Activated CD4-positive, alpha-beta T cell treated with anti-CD3 and anti-CD28 coated beads, Interleukin-2, amount 10 ng/mL, durations not matched to agents 7 days and 5 days (primary cell): ENCODE data around the gene AHSP. TPM values are rescaled to one million over a fixed set of nuclear protein-coding genes. Genes with fewer than 3 reads are reported as not detected.
"Not testable (repeated sequence)": the region's sequence is repeated elsewhere in the genome, so short reads cannot be mapped to it uniquely, and the experiment has no call there.

Experiments used
- CTCF ChIA-PET: fragments of 350-600 bp; sonication (Branson Sonifier 250); formaldehyde crosslinking; loops from one replicate; lab custom pipeline; 2021; ENCODE audit warnings: antibody characterized with exemption; lab: Charles Lee
- POLR2A ChIA-PET: fragments of 350-600 bp; sonication (Branson Sonifier 250); formaldehyde crosslinking; loops from one replicate; lab custom pipeline; 2021; ENCODE audit warnings: antibody characterized with exemption; lab: Charles Lee
- DNase-seq: peaks from one replicate; pipeline ENCODE4 v3.0.0-alpha.2; 2020
- H3K27ac Mint-ChIP-seq: one replicate; pipeline ENCODE4 v1.8.0; 2021; ENCODE audit warnings: mild to moderate bottlenecking, moderate library complexity, mixed read lengths
- H3K27me3 Mint-ChIP-seq: one replicate; pipeline ENCODE4 v1.8.0; 2021; ENCODE audit warnings: mixed read lengths
- H3K36me3 Mint-ChIP-seq: one replicate; pipeline ENCODE4 v1.8.0; 2021; ENCODE audit warnings: low read depth, mixed read lengths
- H3K4me1 Mint-ChIP-seq: one replicate; pipeline ENCODE4 v1.8.0; 2021; ENCODE audit warnings: mixed read lengths
- H3K4me3 Mint-ChIP-seq: one replicate; pipeline ENCODE4 v1.8.0; 2021; ENCODE audit warnings: mild to moderate bottlenecking, moderate library complexity, mixed read lengths
- H3K9me3 Mint-ChIP-seq: one replicate; pipeline ENCODE4 v1.8.0; 2021; ENCODE audit warnings: mixed read lengths
- total RNA-seq, 2 experiments: library from RNA; stranded (reverse); gene quantifications; one replicate each; pipeline ENCODE4 v1.2.3, GENCODE V29; 2021

The AHSP gene
- total RNA-seq, 2 experiments from 2014 or later: not detected

DNA sequence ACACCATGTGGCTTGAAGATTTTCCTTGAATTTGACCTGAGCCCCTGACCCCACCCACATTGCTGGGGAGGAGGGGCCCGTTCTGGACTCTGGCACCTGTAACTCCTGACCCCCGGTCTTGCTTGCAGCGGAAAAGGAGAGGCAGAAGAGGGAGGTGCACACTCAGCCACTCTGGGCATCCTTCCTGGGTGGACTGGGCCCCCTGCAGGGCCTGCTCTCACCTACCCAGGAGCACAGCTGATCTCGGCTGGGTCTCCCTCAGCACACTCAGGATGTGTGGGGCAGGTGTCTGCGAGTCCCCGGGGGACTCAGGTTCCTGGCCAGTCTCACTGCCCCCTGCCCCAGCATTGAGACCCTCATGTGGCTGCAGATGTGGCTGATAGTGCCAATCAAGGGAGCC lies 3.9 kb upstream of the AHSP start:
- H3K4me1 Mint-ChIP-seq, H3K4me3 Mint-ChIP-seq, DNase-seq, H3K36me3 Mint-ChIP-seq, H3K9me3 Mint-ChIP-seq, CTCF ChIA-PET, H3K27ac Mint-ChIP-seq, POLR2A ChIA-PET: not testable (repeated sequence)
- peaks cover 12% of the 10 kb centered on the region for H3K27me3 Mint-ChIP-seq

DNA sequence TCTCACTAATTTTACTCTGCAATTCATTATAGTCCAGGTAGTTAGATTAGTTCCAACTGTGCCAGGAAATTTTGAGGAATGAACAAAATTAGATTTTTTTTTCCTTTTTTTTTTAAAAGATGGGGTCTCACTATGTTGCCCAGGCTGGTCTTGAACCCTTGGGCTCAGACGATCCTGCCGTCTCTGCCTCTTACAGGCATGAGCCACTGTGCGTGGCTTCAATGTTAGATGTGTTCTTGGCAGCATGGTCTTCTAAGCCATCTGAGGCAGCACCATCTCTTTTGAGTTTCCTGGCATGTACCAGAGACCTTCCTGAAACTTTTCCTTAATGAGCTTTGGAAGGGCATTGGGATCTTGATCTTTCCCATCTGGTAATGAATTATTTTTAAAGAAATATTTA lies 2.6 kb upstream of the AHSP start:
- H3K4me3 Mint-ChIP-seq: no peak overlapping the region
- H3K4me1 Mint-ChIP-seq: no peaks in the 10 kb centered on the region
- ChIA-PET POLR2A (no interaction called here), CTCF (interaction anchor here (0.6 kb wide), 1 partner anchor 159 kb away, joined by 3 read pairs; no protein-coding TSS in a partner anchor)
- H3K36me3 Mint-ChIP-seq: no peaks in the 10 kb centered on the region
- H3K27me3 Mint-ChIP-seq: peaks cover 21% of the 10 kb centered on the region
- H3K9me3 Mint-ChIP-seq: no peaks in the 10 kb centered on the region
- DNase-seq: no peak
- H3K27ac Mint-ChIP-seq: no peak overlapping the region

DNA sequence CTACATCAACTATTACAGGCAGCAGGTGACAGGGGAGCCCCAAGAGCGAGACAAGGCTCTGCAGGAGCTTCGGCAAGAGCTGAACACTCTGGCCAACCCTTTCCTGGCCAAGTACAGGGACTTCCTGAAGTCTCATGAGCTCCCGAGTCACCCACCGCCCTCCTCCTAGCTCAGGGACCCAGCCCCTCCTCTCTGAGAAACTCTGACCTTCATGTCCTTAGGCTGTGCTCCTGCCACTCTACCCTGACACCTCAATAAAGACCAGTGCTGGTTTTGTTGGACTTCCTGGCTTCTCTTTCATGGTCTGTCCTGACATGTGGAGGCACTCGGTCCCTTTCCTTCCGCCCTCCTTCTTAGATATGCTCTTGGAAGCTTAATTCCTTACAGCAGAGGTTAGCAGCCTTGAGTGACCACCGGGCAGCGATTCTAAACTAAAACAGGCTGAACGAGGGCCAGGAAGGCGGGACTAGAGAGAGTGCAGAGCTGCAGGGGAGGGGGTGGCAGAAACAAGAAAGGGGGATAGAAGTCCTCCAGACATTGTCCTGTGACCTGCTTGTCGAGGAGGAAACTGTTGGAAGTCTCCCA lies 915 bp downstream of the AHSP start:
- peaks cover 24% of the 10 kb centered on the region for H3K27me3 Mint-ChIP-seq
- no peaks in the 10 kb centered on the region for H3K9me3 Mint-ChIP-seq
- H3K36me3 Mint-ChIP-seq: no peaks in the 10 kb centered on the region
- no peak for DNase-seq
- CTCF ChIA-PET: no interaction called here
- no peaks in the 10 kb centered on the region for H3K4me1 Mint-ChIP-seq
- POLR2A ChIA-PET: no interaction called here
- H3K4me3 Mint-ChIP-seq: no peak overlapping the region
- no peak overlapping the region for H3K27ac Mint-ChIP-seq

GRCh38 chr16:31529108-31529936 lies 1.6 kb downstream of the AHSP start:
- peaks cover 24% of the 10 kb centered on the region for H3K27me3 Mint-ChIP-seq
- ChIA-PET POLR2A (no interaction called here), CTCF (no interaction called here)
- H3K27ac Mint-ChIP-seq: no peak overlapping the region
- peak overlapping the region; percentile 43 for H3K4me3 Mint-ChIP-seq
- no peaks in the 10 kb centered on the region for H3K9me3 Mint-ChIP-seq
- H3K4me1 Mint-ChIP-seq: no peaks in the 10 kb centered on the region
- H3K36me3 Mint-ChIP-seq: no peaks in the 10 kb centered on the region
- DNase-seq: no peak

DNA sequence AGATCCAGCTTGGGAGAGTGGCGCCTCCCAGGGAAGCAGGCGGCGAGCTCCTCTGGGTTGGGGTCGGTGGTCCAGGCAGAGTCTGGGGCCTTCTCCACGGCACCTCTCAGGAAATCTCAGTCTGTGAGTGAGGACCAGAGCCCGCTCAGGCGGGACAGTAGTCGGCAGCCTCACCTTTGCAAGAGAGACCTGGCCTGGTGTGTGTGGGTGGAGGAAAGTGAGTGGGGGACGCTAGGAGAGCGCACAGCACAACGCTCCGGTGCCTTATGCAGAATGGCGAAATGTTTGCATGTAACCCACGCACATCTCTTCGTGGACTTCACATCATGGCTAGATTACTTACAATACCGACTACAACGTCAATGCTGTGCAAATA lies 2.2 kb downstream of the AHSP start:
- H3K4me3 Mint-ChIP-seq: no peak overlapping the region
- ChIA-PET POLR2A (no interaction called here), CTCF (no interaction called here)
- no peaks in the 10 kb centered on the region for H3K4me1 Mint-ChIP-seq
- H3K36me3 Mint-ChIP-seq: no peaks in the 10 kb centered on the region
- H3K9me3 Mint-ChIP-seq: no peaks in the 10 kb centered on the region
- no peak overlapping the region for H3K27ac Mint-ChIP-seq
- H3K27me3 Mint-ChIP-seq: peaks cover 24% of the 10 kb centered on the region
- no peak for DNase-seq

GRCh38 chr16:31530405-31530804 lies 2.7 kb downstream of the AHSP start:
- Mint-ChIP-seq H3K36me3 (no peaks in the 10 kb centered on the region), H3K9me3 (no peaks in the 10 kb centered on the region), H3K27ac (no peak overlapping the region), H3K4me3 (no peak overlapping the region), H3K4me1 (no peaks in the 10 kb centered on the region), H3K27me3 (peaks cover 24% of the 10 kb centered on the region)
- DNase-seq: no peak
- POLR2A ChIA-PET: no interaction called here
- CTCF ChIA-PET: no interaction called here

- no peak for DNase-seq
Measured at GRCh38 chr16:31531096-31531495, 3.4 kb downstream of the AHSP start.

GRCh38 chr16:31532120-31532519 lies 4.4 kb downstream of the AHSP start:
- CTCF ChIA-PET: no interaction called here
- Mint-ChIP-seq H3K27ac (no peak overlapping the region), H3K27me3 (peaks cover 32% of the 10 kb centered on the region), H3K36me3 (no peaks in the 10 kb centered on the region), H3K9me3 (no peaks in the 10 kb centered on the region), H3K4me3 (no peak overlapping the region), H3K4me1 (no peaks in the 10 kb centered on the region)
- POLR2A ChIA-PET: no interaction called here
- DNase-seq: no peak

More at GRCh38 chr16:31531096-31531495, 3.4 kb downstream of the AHSP start:
- Mint-ChIP-seq H3K36me3 (no peaks in the 10 kb centered on the region), H3K9me3 (no peaks in the 10 kb centered on the region), H3K27me3 (peaks cover 29% of the 10 kb centered on the region), H3K4me3 (no peak overlapping the region), H3K27ac (no peak overlapping the region), H3K4me1 (no peaks in the 10 kb centered on the region)
- ChIA-PET POLR2A (no interaction called here), CTCF (interaction anchor here (0.7 kb wide), 1 partner anchor 10 kb away, joined by 3 read pairs; no protein-coding TSS in a partner anchor)

GRCh38 chr16:31532896-31533295 lies 5.2 kb downstream of the AHSP start:
- no peaks in the 10 kb centered on the region for H3K4me1 Mint-ChIP-seq
- H3K36me3 Mint-ChIP-seq: no peaks in the 10 kb centered on the region
- no peak overlapping the region for H3K4me3 Mint-ChIP-seq
- ChIA-PET CTCF (no interaction called here), POLR2A (no interaction called here)
- DNase-seq: no peak
- H3K27me3 Mint-ChIP-seq: peaks cover 32% of the 10 kb centered on the region
- no peak overlapping the region for H3K27ac Mint-ChIP-seq
- H3K9me3 Mint-ChIP-seq: no peaks in the 10 kb centered on the region

DNA sequence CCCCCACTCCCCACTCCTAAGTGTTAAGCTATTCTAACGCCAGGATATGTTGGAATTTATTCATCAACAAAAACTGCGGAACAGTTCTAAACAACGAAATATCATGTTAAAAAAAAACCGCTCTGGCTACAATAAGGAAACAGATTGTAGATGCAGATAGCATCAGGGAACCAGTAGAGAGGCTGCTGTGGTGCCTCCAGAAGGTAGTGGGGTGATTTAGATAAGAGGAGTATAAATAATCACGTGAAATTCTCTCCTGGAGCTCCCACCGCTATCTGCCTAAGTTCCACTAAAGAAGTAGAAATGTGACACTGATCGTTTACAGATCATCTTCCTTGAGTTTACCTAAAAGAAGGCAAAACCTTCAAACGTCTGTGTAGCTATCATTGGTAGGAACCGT lies 8.0 kb downstream of the AHSP start:
- ChIA-PET POLR2A (no interaction called here), CTCF (interaction anchor here (1.1 kb wide), 1 partner anchor 41 kb away, joined by 4 read pairs; no protein-coding TSS in a partner anchor)
- no peak for DNase-seq
- no peak overlapping the region for H3K27ac Mint-ChIP-seq
- H3K9me3 Mint-ChIP-seq: peaks cover 4% of the 10 kb centered on the region
- peaks cover 24% of the 10 kb centered on the region for H3K27me3 Mint-ChIP-seq
- no peak overlapping the region for H3K4me3 Mint-ChIP-seq
- H3K4me1 Mint-ChIP-seq: no peaks in the 10 kb centered on the region
- H3K36me3 Mint-ChIP-seq: no peaks in the 10 kb centered on the region

- H3K27me3 Mint-ChIP-seq: peaks cover 24% of the 10 kb centered on the region
- ChIA-PET POLR2A (no interaction called here), CTCF (interaction anchor here (0.6 to 1.1 kb wide), 2 partner anchors 35 to 42 kb away, joined by 4 to 5 read pairs; no protein-coding TSS in a partner anchor)
- H3K27ac Mint-ChIP-seq: no peak overlapping the region
- peaks cover 4% of the 10 kb centered on the region for H3K9me3 Mint-ChIP-seq
- H3K36me3 Mint-ChIP-seq: no peaks in the 10 kb centered on the region
- no peak for DNase-seq
- H3K4me3 Mint-ChIP-seq: no peak overlapping the region
- H3K4me1 Mint-ChIP-seq: no peaks in the 10 kb centered on the region
Measured at GRCh38 chr16:31536804-31537361, 9.2 kb downstream of the AHSP start.

- no peak overlapping the region for H3K27ac Mint-ChIP-seq
- peaks cover 24% of the 10 kb centered on the region for H3K27me3 Mint-ChIP-seq
- ChIA-PET POLR2A (no interaction called here), CTCF (no interaction called here)
- DNase-seq: no peak
- H3K4me1 Mint-ChIP-seq: no peaks in the 10 kb centered on the region
- no peak overlapping the region for H3K4me3 Mint-ChIP-seq
- peaks cover 7% of the 10 kb centered on the region for H3K9me3 Mint-ChIP-seq
- H3K36me3 Mint-ChIP-seq: no peaks in the 10 kb centered on the region
Measured at GRCh38 chr16:31537362-31538242, 9.9 kb downstream of the AHSP start.
